Sigmoid colon (tissue), 7 donors: ENCODE measurements around the gene NHSL2. TPM values are rescaled to one million over a fixed set of nuclear protein-coding genes. Genes with fewer than 3 reads are reported as not detected.

Source experiments
- DNase-seq: peaks from one replicate; pipeline ENCODE4 v3.0.0-alpha.2; 2019
- H3K27ac ChIP-seq, 4 donors: fragments of 200-600 bp; sonication (generic); one replicate each; pipeline ENCODE4 v1.5.1; 2016 to 2019; ENCODE audit warnings: mild to moderate bottlenecking in 1 of 4
- H3K27me3 ChIP-seq, 3 donors: fragments of 200-600 bp; sonication (generic); one replicate each; pipeline ENCODE4 v1.5.1; 2019; ENCODE audit warnings: mild to moderate bottlenecking in 1 of 3
- H3K36me3 ChIP-seq, 4 donors: fragments of 200-600 bp; sonication (generic); one replicate each; pipeline ENCODE4 v1.5.1; 2016 to 2019
- H3K4me1 ChIP-seq, 4 donors: fragments of 200-600 bp; sonication (generic); one replicate each; pipeline ENCODE4 v1.5.1; 2017 to 2019
- H3K4me3 ChIP-seq, 4 donors: fragments of 200-600 bp; sonication (generic); one replicate each; pipeline ENCODE4 v1.5.1; 2017 to 2019; ENCODE audit warnings: mild to moderate bottlenecking in 2 of 4, moderate library complexity in 1 of 4
- H3K9me3 ChIP-seq, 4 donors: fragments of 200-600 bp in 3 of 4; sonication (generic) in 3 of 4; one replicate each; pipeline versions ENCODE4 v1.5.1 to v1.6.1; 2013 to 2019
- EP300 ChIP-seq, 4 donors: sonication (generic); formaldehyde crosslinking; IDR thresholded peaks; one replicate each; pipeline ENCODE4 v1.6.1; 2017; ENCODE audit warnings: antibody characterized with exemption in 4 of 4
- POLR2A ChIP-seq, 2 donors: fragments of 450-650 bp; IDR thresholded peaks; one replicate each; pipeline ENCODE4 v1.6.1; 2016; ENCODE audit warnings: antibody characterized with exemption in 2 of 2, mild to moderate bottlenecking in 2 of 2, moderate library complexity in 2 of 2
- POLR2AphosphoS5 ChIP-seq, 4 donors: sonication (generic); formaldehyde crosslinking; IDR thresholded peaks; one replicate each; pipeline ENCODE4 v1.6.1; 2017; ENCODE audit warnings: antibody characterized with exemption in 4 of 4
- WGBS, 2 donors: extraction: QIAGEN DNeasy Blood & Tissue Kit; methylation state at CpG; one replicate each; pipeline ENCODE4 v1.1.7; 2013; 5-methylcytosine and 5-hydroxymethylcytosine counted together
- intact Hi-C: fragments of 100-400 bp; cut with DNase I; formaldehyde crosslinking; loops from one replicate; pipeline ENCODE4 v1.15.1; 2023
- polyA plus RNA-seq, 3 donors: library from polyadenylated mRNA; stranded (reverse); fragments of 200-250 nt; gene quantifications; one replicate each; pipeline ENCODE4 v1.2.3, GENCODE V29; 2013
- total RNA-seq, 4 donors: library from RNA; depleted of rRNA; stranded (reverse); fragments of >200 nt; gene quantifications; one replicate each; pipeline ENCODE4 v1.1.0, GENCODE V29; 2016
- TF ChIP-seq, protein P1 (sequence below), 4 experiments: fragments of 450-650 bp in 3 of 4; fragments of 200-600 bp in 1 of 4; IDR thresholded peaks; one replicate each; pipeline ENCODE4 v1.5.1; 2016 to 2019; ENCODE audit warnings: antibody characterized with exemption in 4 of 4, mild to moderate bottlenecking in 3 of 4, moderate library complexity in 2 of 4
- donor health status: healthy with polysubstance abuse.
- donor health status: Bipolar disorder and iron deficiency.
- donor health status: healthy.

Gene NHSL2
- total and polyA plus RNA-seq, 7 donors, result under 0.01 to 21.3 (median 8.1) TPM

GRCh38 chrX:71911731-71912050, 1.0 kb downstream of the NHSL2 start:
- H3K27ac ChIP-seq, result peak overlapping the region; percentile 59 to 82 (median 79)

GRCh38 chrX:71912156-71912555, 1.5 kb downstream of the NHSL2 start:
- 50% methylated on average over 7 of the region's 7 CpGs for WGBS, 2 donors

More at GRCh38 chrX:71911731-71912050, 1.0 kb downstream of the NHSL2 start:
- intact Hi-C loops, result loop anchor here (1.0 to 5.0 kb wide), 4 partner anchors 41 to 216 kb away; no protein-coding TSS in a partner anchor
- WGBS, 2 donors, result 3% methylated on average over 29 of the region's 29 CpGs
- no peaks in the 10 kb centered on the region for H3K4me1 ChIP-seq
- peak; percentile 69 for DNase-seq
- H3K4me3 ChIP-seq, result peak overlapping the region; percentile 49 to 63 (median 60)
- no peaks in the 10 kb centered on the region for H3K9me3 ChIP-seq
- H3K36me3 ChIP-seq, result no peaks in the 10 kb centered on the region
- TF ChIP-seq POLR2AphosphoS5 (IDR thresholded peaks at IDR 0.05), result no peak
- no peak for TF ChIP-seq EP300 (IDR thresholded peaks at IDR 0.05)
- TF ChIP-seq POLR2A (IDR thresholded peaks at IDR 0.05), result no peak
- TF ChIP-seq, protein P1, sequence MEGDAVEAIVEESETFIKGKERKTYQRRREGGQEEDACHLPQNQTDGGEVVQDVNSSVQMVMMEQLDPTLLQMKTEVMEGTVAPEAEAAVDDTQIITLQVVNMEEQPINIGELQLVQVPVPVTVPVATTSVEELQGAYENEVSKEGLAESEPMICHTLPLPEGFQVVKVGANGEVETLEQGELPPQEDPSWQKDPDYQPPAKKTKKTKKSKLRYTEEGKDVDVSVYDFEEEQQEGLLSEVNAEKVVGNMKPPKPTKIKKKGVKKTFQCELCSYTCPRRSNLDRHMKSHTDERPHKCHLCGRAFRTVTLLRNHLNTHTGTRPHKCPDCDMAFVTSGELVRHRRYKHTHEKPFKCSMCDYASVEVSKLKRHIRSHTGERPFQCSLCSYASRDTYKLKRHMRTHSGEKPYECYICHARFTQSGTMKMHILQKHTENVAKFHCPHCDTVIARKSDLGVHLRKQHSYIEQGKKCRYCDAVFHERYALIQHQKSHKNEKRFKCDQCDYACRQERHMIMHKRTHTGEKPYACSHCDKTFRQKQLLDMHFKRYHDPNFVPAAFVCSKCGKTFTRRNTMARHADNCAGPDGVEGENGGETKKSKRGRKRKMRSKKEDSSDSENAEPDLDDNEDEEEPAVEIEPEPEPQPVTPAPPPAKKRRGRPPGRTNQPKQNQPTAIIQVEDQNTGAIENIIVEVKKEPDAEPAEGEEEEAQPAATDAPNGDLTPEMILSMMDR (IDR thresholded peaks at IDR 0.05), result no peak
- H3K27me3 ChIP-seq, result peaks cover 0 to 3% (median 0%) of the 10 kb centered on the region in 3 donors

DNA sequence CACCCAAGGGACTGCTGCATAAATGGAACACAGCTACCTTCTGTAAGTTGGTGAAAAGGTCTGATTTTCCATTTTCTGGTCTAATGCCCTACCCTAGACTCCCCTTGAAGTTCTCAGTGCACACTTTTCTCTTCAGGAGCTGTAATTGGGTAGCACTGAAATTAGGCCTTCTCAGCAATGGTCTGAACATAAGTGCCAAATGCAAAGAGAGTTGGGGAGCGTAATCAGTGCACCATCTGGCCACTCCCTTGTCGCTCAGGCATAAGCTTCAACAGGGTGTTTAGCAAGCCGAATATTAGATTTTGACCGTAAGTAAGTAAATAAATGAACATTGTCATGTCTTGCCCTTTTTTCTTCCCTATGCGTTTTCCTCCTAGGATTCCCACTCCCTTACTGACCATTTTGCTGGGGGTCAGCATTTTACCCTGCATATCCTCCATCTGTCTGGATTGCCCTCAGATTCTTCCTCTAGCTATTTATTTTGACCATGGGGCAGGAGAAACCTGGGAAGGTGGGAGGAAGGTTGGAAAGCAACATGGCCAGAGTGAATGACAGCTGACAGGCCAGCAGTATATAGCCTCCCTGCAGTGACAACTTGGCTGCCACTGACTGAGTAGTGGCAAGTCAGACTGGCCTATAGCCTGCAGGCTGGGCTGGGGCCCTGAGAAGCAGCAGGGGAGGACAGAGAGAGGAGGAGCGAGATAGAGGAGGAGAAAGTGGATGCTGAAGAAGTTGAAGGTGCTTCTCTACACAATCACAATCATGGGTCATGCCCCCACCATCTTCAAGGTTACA, 2.7 kb downstream of the NHSL2 start:
- TF ChIP-seq EP300 (IDR thresholded peaks at IDR 0.05), result no peak
- TF ChIP-seq POLR2AphosphoS5 (IDR thresholded peaks at IDR 0.05), result no peak
- TF ChIP-seq, protein P1 (IDR thresholded peaks at IDR 0.05), result no peak
- TF ChIP-seq POLR2A (IDR thresholded peaks at IDR 0.05), result no peak
- H3K4me1 ChIP-seq, result peaks cover 0 to 9% (median 0%) of the 10 kb centered on the region in 4 donors
- intact Hi-C loops, result loop anchor here (5.0 kb wide), 3 partner anchors 39 to 214 kb away; no protein-coding TSS in a partner anchor
- H3K27me3 ChIP-seq, result peaks cover 0 to 3% (median 0%) of the 10 kb centered on the region in 3 donors
- no peaks in the 10 kb centered on the region for H3K36me3 ChIP-seq
- no peaks in the 10 kb centered on the region for H3K9me3 ChIP-seq
- DNase-seq, result no peak
- H3K27ac ChIP-seq, result no peak overlapping the region
- no peak overlapping the region for H3K4me3 ChIP-seq
- 92 to 94% methylated on average over 6 of the region's 6 CpGs for WGBS, 2 donors

More at GRCh38 chrX:71912156-71912555, 1.5 kb downstream of the NHSL2 start:
- no peak for DNase-seq
- H3K36me3 ChIP-seq, result no peaks in the 10 kb centered on the region
- H3K4me3 ChIP-seq, result peak overlapping the region in 3 of 4 donors; percentile 59 to 63 (median 62)
- peaks cover 0 to under 1% (median 0%) of the 10 kb centered on the region in 4 donors for H3K4me1 ChIP-seq
- H3K27ac ChIP-seq, result peak overlapping the region; percentile 59 to 82 (median 79)
- no peak for TF ChIP-seq POLR2A (IDR thresholded peaks at IDR 0.05)
- no peak for TF ChIP-seq POLR2AphosphoS5 (IDR thresholded peaks at IDR 0.05)
- TF ChIP-seq, protein P1 (IDR thresholded peaks at IDR 0.05), result no peak
- TF ChIP-seq EP300 (IDR thresholded peaks at IDR 0.05), result no peak
- intact Hi-C loops, result loop anchor here (5.0 kb wide), 3 partner anchors 40 to 215 kb away; no protein-coding TSS in a partner anchor
- no peaks in the 10 kb centered on the region for H3K9me3 ChIP-seq
- H3K27me3 ChIP-seq, result peaks cover 0 to 3% (median 0%) of the 10 kb centered on the region in 3 donors

GRCh38 chrX:71917621-71918343, 7.1 kb downstream of the NHSL2 start:
- Histone ChIP-seq H3K9me3 (no peaks in the 10 kb centered on the region), H3K36me3 (no peaks in the 10 kb centered on the region), H3K4me1 (peaks cover 0 to 20% (median 2%) of the 10 kb centered on the region in 4 donors), H3K4me3 (no peak overlapping the region), H3K27me3 (no peaks in the 10 kb centered on the region), H3K27ac (peak overlapping the region in 2 of 4 donors; percentile 45 to 51)
- intact Hi-C loops, result no loop called here
- TF ChIP-seq POLR2A (IDR thresholded peaks at IDR 0.05) (no peak), POLR2AphosphoS5 (IDR thresholded peaks at IDR 0.05) (no peak), EP300 (IDR thresholded peaks at IDR 0.05) (no peak)
- no peak for DNase-seq
- 68% methylated on average over 9 of the region's 9 CpGs for WGBS, 2 donors

DNA sequence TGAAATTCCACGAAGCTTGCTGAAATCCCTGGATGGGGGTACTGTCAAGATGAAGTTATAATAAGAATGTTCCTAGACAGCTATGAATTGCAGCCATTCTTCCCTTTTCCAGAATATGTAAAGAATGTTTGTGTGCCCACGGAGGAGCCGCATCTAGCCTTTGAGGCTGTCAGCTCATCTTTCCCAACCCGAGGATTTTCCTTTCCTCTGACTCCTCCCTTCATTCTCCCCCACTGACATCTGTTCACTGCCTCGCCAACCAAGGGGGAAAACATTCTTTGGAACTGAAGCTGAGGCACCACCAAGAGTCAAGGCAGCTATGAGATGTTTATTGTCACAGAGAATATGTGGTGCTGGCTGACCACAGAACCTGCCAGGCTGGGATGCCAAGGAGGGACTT, 8.8 kb downstream of the NHSL2 start:
- peak overlapping the region in 3 of 4 donors; percentile 48 to 62 (median 61) for H3K27ac ChIP-seq
- H3K36me3 ChIP-seq, result no peaks in the 10 kb centered on the region
- TF ChIP-seq EP300 (IDR thresholded peaks at IDR 0.05) (no peak), POLR2A (IDR thresholded peaks at IDR 0.05) (no peak)
- no peak overlapping the region for H3K4me3 ChIP-seq
- no peaks in the 10 kb centered on the region for H3K27me3 ChIP-seq
- intact Hi-C loops, result no loop called here
- DNase-seq, result no peak
- H3K4me1 ChIP-seq, result peaks cover 0 to 33% (median 2%) of the 10 kb centered on the region in 4 donors
- WGBS, 2 donors, result 65 to 76% methylated on average over 5 of the region's 5 CpGs
- H3K9me3 ChIP-seq, result no peaks in the 10 kb centered on the region
